AG10803 (cell line): ENCODE data around the gene ELOVL6.
"Not testable (repeated sequence)": the region's sequence is repeated elsewhere in the genome, so short reads cannot be mapped to it uniquely, and the experiment has no call there.

Source experiments
- DNase-seq: peaks from one replicate; pipeline ENCODE4 v3.0.0; 2010; ENCODE audit warnings: low read depth
- H3K4me3 ChIP-seq: 2 replicates; pipeline ENCODE4 v1.5.1; 2011; ENCODE audit warnings: mild to moderate bottlenecking, low read length, control low read depth
- TF ChIP-seq, protein P1 (sequence below): conservative IDR thresholded peaks from 2 replicates; pipeline ENCODE4 v1.5.1; 2011; ENCODE audit warnings: mild to moderate bottlenecking, low read length, control low read depth, inconsistent platforms

ELOVL6 gene

DNA sequence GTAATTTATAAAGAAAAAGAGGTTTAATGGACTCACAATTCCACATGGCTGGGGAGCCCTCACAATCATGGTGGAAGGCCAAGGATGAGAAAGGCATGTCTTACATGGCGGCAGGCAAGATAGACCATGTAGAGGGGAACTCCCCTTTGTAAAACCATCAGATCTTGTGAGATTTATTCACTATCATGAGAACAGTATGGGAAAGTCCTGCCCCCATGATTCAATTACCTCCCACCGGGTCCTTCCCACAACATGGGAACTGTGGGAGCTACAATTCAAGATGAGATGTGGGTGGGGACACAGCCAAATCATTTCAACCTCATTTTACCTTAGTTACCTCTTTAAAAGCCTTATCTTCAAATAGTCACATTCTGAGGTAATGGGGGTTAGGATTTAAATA lies 30.9 kb upstream of the ELOVL6 start:
- DNase-seq, result no peak
- TF ChIP-seq, protein P1, sequence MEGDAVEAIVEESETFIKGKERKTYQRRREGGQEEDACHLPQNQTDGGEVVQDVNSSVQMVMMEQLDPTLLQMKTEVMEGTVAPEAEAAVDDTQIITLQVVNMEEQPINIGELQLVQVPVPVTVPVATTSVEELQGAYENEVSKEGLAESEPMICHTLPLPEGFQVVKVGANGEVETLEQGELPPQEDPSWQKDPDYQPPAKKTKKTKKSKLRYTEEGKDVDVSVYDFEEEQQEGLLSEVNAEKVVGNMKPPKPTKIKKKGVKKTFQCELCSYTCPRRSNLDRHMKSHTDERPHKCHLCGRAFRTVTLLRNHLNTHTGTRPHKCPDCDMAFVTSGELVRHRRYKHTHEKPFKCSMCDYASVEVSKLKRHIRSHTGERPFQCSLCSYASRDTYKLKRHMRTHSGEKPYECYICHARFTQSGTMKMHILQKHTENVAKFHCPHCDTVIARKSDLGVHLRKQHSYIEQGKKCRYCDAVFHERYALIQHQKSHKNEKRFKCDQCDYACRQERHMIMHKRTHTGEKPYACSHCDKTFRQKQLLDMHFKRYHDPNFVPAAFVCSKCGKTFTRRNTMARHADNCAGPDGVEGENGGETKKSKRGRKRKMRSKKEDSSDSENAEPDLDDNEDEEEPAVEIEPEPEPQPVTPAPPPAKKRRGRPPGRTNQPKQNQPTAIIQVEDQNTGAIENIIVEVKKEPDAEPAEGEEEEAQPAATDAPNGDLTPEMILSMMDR, result no peak
- no peak overlapping the region for H3K4me3 ChIP-seq

GRCh38 chr4:110224812-110225211 lies 26.4 kb upstream of the ELOVL6 start:
- no peak for DNase-seq
- H3K4me3 ChIP-seq, result no peak overlapping the region
- TF ChIP-seq, protein P1, result no peak

- TF ChIP-seq, protein P1, result no peak
- no peak overlapping the region for H3K4me3 ChIP-seq
- no peak for DNase-seq
Observed at GRCh38 chr4:110224142-110224541, 25.7 kb upstream of the ELOVL6 start.

- not testable (repeated sequence) for H3K4me3 ChIP-seq, DNase-seq
Observed at GRCh38 chr4:110218935-110219334, 20.5 kb upstream of the ELOVL6 start.

- DNase-seq, H3K4me3 ChIP-seq: not testable (repeated sequence)
Observed at GRCh38 chr4:110217181-110217580, 18.8 kb upstream of the ELOVL6 start.

DNA sequence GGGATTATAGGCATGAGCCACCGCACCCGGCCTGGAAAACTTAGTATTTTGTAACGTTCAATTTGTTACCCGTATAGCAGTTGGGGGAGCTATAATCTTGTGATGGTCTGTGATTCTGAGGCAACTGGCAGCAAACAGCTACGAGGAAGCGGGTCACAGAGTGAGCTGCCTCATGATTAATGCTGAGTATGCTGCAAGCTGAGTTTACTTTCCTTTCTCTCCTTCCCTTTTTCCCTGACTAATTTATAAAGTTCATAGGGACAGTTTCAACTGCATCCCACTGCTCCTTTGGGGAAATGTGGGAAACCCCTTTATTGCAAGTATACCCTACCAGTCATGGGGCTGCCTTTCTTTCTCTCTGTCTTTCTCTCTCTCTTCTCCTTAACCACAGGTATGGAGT lies 17.7 kb upstream of the ELOVL6 start:
- DNase-seq, result no peak
- no peak overlapping the region for H3K4me3 ChIP-seq
- TF ChIP-seq, protein P1, result no peak

DNA sequence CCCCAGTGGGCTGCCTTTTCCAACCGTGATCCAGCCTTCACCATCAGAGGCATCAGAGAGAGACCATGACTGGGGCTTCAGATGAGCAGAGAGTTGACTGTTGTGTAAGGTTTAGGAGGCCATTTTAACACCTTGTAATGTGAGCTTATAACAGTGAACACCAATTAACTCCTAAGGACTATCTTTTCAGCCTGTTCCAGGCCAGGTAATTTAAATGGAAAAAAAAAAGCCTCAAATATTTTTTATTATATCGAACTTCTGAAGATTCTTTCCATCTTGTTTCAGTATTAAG lies 13.3 kb upstream of the ELOVL6 start:
- no peak overlapping the region for H3K4me3 ChIP-seq
- TF ChIP-seq, protein P1, result no peak
- DNase-seq, result no peak

DNA sequence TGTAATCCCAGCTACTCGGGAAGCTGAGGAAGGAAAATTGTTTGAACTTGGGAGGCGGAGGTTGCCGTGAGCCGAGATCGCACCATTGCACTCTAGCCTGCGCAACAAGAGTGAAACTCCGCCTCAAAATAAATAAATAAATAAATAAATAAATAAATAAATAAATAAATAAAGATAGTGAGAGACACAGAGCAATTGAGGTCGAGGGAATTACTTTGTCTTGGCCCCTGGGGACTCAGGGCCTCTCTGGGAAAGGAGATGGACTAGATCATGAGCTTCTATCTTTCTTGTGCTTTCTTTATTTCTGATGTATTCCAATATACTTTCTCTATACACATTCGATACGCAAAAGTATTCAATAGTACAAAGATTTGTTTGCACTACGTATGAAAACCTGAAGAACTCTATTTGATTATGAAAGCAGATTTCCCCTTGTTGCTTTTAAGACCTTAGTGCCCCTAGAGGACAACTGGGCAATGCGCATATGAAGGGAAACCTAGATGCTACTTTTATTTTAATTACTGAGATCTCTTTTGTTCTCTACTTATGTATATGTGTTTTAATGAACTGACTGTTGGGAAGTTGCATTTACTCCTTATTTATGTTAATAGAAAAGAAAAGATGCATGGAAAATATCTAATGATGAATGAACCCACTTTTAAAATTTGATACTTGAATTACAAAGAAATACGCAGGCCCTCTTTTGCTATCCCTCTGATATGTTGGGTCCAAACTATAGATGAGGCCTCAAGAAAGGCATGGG lies 12.8 kb upstream of the ELOVL6 start:
- DNase-seq, result peak; percentile 63
- TF ChIP-seq, protein P1, result peak; percentile 91
- H3K4me3 ChIP-seq, result no peak overlapping the region
